CD4-positive, alpha-beta T cell treated with Interleukin-1 beta for 1 hour (primary cell): ENCODE data around the gene MXI1.

Source experiments
- DNase-seq, 2 donors: peaks; one replicate each; pipeline ENCODE4 v3.0.0-alpha.2; 2020 to 2022

Gene MXI1

DNA sequence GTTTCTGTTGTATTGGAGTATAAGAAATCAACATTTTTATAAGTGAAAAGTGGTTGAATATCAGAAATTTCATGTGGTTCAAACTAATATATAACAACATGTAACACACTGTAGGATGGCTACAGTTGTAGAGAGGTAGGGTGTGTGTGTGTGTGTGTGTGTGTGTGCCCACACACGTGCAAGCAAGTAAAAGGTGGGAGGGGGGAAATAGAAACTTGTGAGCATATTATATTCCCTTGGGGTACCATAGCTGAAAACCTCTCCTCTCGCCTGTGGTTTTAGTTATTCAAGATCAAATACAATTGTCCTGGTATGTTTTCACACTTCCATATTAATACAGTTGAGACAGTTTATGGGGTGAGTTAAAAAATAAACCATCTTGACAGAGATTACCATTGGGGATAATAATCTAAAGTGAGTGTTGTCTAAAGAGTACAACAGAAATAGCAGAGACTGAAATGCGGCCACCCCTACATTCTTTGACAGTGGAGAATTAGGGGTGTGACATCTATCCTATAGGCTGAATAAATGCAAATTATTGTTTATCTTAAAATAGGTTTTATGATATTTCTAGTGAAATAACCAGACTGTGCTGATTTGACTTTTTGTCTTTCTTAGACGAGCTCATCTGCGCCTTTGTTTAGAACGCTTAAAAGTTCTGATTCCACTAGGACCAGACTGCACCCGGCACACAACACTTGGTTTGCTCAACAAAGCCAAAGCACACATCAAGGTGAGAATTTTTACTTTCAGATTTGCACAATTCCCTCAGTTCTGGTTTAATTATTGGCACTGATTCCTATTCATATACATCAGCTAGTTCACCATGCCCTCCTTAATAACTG, 71.4 kb downstream of the MXI1 start:
- no peak for DNase-seq

DNA sequence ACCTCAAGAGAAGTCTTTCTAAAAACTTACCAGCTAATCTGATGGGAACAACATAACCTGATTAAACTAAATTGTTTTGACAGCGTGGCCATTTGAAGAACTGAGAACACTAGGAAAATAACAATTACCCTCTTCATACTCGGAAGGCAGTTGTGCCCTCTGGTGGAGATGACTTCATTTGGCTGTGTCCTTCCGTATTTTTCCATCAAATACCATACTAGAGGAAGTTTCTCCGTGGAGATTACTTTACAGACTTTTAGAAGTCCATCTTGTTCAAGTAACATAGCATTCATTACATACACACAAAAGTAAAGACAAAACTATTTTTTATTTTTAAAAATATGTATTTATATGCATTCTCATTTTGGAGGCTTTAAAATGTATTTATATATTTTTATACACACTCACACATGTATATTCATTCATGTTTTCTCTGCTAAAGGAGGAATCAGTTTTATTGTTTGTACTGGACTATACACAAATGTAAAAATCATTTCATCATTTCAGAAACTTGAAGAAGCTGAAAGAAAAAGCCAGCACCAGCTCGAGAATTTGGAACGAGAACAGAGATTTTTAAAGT, 72.1 kb downstream of the MXI1 start:
- peak; percentile 47 to 65 for DNase-seq

DNA sequence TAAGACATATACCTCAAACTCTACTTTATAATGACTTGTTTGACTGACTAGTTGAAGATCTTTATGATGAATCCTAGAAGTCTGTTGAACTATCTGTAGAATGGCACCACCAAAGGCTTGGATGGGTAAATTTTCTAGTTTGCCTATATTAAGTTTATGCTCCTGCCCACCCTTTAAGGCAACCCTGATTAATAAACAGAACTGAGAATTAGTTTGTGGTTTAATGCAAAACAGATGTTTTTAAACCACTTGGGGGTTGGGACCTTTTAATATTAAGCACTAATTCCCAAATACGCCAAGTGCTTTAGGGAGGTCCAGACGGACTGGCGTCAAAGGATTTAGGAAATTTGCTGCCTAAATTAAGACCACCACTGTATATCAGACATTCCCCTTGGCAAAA, 76.9 kb downstream of the MXI1 start:
- no peak for DNase-seq

DNA sequence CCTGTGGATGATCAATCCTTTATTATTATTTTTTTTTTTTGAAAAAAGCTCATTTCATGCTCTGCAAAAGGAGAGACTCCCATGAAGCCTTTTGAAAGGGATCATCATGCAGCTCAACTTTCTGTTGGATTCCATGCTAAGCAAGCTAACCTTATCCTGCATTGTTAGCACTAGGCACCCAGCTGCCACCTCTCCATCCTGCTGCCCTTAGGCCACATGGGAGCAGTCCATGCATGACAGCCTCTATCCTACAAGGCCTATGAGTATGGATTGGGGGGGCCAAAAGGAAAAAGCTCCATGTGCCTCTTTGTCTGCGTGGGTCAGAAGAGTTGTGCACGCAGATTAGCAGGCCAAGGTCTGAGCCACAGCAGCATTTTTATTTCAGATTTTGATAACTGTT, 78.1 kb downstream of the MXI1 start:
- DNase-seq = no peak

DNA sequence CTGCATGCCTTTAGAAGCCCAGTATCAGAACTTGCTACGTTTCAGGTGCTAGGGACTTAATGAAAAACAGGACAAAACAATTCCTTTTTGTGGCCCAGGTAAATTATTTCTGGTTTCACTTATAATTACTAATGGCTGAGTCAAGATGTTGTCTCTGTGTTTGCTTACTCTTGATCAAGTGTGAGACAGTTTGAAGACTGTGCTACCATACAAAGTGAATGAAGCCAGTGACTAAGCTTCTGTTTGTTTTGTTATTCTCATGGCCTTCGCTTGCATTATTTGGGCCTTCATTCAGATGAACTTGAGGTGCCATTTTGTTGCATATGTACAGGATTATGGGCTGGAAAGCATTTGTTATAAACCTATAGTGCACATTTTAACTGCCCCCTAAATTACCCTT, 79.4 kb downstream of the MXI1 start:
- DNase-seq = no peak

DNA sequence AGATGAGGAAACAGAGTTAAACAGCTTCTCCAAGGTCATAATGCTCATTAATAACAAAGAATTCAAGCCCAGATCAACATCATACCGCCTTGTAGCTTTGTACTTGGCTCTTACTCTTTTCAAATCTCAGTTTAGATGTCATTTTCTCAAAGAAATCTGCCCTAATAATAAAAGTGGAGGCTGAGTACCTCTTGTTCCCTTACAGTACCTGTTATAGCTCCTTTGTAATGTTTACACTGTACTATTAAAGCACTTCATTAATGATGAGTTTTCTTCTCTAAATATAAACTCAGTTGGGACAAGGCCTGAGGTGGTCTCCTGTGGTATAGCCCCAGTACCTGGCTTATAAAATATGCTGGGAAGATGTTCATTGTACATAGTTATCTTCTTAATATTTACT, 89.6 kb downstream of the MXI1 start:
- DNase-seq = no peak

DNA sequence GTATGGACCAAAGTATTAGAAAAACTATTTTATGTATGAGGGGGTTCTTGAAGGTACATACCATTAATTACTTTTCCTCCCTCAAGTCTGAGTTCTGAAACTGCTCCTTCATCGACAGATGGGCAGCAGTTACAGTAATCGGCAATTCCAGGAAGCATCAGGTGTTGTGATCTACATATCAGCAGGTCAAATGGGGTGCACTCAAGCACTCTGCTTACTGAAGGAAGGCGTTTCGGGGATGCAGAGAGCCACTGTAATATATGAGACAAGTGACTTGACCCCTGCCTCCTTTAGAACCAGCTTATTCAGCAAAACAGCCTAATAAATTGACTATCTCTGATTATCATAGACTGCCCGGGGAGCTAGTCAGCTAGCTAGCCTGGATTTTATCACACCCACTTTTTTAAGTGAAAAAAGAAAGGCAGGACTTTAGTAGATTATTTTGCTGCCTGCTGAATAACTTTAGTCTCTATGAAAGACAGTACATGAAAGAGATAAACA, 93.1 kb downstream of the MXI1 start:
- no peak for DNase-seq

DNA sequence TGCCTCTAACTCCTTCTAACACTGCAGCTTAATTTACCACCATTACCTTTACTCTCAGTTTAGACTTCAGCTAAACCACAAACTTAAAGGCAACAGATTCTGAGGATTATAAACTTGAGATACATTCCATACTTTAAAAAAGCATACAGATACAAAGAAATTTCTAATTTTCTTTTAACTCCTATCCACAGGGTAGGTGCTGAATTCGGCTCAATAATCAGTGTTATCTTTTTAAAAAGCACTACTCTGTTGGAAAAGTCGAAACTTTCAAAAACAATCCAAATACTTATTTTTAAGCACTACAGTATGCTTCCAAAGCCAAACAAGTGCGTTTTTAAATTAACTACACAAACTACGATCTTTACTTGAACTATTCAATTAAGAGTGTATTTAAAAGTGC, 96.3 kb downstream of the MXI1 start:
- DNase-seq = no peak

DNA sequence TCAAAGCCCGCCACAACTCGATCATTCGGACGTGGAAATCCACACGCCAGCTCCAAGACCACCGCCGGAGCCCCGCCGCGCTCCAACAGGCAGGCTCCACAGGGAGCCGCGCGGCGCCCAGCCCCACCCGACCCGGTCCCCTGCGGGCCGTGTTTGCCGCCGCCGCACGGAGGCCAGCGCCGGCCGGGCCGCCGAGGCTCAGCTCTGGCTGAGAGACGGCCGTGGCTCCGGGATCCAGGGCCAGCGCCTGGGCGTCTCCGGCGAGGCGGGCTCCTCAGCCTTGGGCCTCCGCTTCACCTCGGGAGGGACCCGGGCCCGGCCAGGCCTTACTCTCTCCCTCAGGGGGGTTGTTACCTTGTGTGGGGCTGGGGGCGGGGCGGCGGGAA, 97.0 kb downstream of the MXI1 start:
- no peak for DNase-seq

DNA sequence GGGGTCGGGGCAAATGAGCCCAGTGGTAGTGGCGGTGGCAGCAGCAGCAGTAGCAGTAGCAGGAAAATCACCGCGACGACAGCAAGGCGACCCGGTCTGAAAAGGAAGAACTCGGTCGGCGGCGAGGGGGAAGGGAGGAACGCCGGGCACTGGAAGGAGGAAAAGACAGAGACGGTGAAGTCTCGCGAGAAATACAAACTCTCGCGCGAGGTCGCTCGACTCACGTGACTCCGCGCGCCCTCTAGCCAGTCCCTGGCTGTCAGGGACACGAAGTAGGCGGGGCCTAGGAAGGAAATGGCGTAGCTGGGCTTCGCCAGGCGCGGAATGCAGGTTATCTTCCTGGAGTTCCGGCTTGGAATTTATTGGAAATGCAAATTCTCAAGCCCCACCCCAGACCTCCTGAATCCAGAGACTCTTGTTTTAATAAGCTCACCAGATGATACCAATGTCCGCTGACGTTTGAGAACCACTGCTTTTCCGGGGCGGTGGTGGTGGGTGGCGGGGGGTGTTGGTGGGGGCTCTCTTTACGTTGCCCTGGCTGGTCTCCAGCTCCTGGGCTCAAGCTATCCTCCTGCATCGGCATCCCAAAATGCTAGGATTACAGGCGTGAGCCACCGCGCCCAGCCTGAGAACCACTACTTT, 97.5 kb downstream of the MXI1 start, which contains the start of gene SMNDC1:
SMNDC1 (minus strand) TSS at position 141 of the 642 bp plus-strand sequence. CDS start 1,333 bp downstream, outside the sequence.
- peak; percentile 97 for DNase-seq

DNA sequence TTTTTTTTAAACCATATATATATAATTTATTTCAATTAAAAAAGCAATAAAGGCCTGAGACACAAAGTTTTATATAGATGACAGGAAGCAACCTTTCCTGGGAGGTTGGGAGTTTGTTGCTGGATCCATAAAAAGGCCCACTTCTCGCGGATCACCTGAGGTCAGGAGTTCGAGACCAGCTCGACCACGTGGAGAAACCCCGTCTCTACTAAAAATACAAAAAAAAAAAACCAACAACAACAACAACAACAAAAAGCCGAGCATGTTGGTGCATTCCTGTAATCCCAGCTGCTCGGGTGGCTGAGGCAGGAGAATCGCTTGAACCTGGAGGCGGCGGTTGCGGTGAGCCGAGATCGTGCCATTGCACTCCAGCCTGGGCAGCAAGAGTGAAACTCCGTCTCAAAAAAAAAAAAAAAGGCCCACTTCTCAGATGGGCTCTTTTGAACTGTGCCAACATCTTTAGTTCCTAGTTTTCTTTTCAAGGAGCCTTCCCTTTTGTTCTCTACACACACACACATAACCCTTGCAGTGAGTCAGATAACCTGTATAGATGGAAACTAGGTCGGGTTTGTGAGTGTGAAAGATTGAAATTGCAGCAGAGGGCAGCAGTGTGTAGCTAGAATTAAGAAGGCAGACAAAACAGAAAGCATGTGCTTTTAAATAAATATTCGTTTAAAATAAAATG, 98.5 kb downstream of the MXI1 start:
- peak; percentile 73 to 83 for DNase-seq

DNA sequence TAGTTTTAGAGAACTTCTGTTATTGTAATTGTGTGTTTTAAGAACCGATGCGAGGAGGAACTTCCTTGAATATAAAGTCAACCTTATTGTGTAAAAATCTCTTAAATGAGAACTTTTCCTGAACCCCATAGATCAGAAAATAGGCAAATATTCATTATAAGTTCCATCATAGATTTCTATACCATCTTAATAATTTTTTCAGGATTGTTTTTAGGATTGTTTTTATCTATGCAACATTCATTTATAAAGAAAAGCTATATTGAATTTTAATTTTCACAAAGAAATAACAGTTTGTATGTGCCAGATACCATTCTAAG, 99.0 kb downstream of the MXI1 start:
- DNase-seq = no peak

DNA sequence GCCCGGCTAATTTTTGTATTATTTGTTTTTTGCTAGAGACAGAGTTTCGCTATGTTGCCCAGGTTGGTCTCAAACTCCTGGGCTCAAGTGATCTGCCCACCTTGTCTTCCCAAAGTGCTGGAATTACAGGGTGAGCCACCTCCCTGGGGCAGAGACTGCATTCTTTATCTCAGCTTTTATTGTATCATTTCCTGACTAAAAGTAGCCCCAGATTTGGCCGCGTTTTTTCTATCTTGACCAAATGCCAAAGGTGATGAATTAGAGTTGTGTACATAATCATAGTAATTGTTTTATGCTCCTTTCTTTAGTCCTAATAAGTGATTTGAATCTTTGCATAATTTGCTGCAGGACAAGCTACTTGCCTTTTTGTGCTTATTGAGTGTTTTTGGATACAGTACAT, 100.4 kb downstream of the MXI1 start:
- no peak for DNase-seq

DNA sequence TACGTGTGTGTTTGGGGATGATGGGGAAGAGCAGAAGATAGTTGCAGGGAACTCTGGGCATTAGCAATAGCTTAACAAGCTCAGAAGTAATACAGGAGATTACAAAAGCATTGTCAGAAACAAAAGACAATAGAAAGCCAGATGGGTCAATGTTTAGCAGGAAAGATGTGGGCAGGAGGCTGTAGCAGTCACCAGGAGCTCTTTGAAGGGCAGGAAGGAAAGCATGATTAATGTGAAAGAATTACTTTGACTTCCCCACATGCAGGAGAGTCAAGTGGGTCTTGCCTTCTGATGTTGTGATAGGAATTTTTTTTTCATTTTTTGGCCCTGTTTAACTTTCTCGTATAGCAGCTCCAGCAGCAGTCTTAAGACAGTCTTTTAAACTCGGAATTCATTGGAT, 103.3 kb downstream of the MXI1 start:
- no peak for DNase-seq

DNA sequence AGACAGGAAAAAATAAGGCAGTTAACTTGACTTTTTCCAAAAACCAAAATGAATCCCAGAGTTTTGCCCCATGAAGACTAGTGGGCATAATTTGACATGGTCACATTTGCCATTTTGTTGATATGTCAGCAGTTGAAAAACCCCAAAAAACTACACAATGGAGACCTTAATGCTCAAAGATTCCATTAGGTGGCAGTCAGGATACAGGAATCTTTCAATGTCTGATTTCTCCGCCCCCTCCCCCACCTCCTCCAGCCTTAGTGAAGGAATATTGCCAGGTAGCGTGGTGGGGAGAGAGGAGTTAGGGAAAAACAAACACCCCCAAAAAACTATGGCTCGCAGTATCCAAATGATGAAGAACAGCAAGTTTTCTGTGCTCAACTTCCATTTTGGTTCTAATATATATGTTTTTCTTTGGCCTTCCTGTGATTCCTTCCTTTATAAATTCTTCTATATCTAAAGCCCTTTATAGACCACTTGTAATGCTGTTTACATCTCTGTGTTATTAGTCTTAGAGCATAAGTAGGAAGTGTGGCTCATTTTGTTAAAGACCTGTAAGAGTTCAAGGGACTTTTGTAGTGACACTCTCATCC, 104.0 kb downstream of the MXI1 start:
- peak; percentile 14 to 59 for DNase-seq

DNA sequence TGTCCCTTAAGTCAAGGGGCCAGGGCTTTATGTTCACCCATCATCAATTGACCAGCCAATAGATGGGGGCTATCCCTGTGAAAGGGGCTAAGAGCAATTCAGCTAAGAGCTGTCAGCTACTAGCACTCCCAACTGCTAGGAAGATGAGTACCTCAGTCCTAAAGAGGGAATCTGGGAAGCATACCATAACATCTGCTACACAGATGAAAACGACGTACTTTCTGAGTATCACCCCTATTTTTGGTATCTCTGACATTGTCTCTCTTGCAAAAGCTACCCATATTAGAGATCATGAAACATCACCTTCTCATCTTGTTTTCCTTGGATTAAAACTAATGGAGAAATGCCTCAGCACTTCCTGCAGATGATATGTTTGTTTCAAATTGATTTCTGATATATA, 104.8 kb downstream of the MXI1 start:
- DNase-seq = no peak

DNA sequence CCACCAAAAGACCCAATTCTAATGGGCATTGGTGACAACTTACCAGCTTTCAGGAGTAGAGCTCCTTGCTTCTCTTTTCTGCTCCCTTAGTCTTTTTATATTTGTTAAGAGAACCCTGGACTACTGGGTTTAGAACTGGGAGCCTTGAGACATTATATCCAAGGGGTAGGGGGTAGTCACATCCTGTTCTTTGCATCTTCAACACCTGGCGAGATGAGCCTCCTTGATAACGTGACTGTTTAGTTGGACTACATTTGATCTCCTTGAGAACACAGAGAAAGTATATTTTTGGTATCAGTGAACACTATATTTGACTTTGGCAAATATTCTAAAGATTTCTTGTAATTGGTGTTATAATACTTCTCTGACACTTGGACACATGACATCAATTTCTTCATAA, 106.3 kb downstream of the MXI1 start:
- no peak for DNase-seq

DNA sequence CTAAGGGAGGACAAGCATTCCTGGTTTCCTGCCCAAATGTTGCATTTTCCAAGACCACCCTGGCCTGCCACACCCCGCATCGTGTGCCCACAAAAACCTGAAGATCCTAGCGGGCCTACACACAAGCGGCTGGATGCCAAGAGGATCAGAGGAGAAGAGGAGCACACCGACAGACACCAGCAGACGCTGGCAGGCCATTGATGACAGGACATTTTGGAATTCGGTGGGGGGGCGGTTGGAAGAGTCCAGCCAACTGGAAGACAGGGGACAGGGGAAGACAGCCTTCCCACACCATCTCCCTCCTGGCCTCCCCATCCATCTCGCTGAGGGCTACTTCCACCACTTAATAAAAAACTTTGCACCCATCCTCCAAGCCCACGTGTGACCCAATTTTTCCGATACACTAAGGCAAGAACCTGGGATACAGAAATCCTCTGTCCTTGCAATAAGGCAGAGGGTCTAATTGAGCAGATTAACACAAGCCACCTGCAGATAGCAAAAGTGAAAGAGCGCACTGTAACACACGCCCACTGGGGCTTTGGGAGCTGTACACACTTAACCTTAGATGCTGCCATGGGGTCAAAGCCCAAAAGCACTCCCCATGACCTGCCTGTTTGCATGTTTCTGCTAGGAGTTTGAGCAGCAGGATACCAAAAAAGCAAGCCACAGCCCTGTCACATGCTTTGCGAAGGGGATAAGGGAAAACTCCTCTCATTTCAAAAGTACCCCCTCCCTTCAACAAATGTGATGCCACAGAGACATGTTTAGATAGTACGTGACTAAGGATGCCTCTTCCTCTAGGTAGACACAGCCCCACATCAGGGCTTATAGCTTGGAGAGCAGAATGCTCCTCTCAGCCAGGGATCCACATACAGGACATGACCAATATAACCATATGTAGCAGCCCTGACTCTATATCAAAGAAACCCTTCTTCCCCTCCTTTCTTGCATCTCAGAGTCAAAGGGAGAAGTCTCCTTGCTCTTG, 110.8 kb downstream of the MXI1 start:
- DNase-seq = no peak

DNA sequence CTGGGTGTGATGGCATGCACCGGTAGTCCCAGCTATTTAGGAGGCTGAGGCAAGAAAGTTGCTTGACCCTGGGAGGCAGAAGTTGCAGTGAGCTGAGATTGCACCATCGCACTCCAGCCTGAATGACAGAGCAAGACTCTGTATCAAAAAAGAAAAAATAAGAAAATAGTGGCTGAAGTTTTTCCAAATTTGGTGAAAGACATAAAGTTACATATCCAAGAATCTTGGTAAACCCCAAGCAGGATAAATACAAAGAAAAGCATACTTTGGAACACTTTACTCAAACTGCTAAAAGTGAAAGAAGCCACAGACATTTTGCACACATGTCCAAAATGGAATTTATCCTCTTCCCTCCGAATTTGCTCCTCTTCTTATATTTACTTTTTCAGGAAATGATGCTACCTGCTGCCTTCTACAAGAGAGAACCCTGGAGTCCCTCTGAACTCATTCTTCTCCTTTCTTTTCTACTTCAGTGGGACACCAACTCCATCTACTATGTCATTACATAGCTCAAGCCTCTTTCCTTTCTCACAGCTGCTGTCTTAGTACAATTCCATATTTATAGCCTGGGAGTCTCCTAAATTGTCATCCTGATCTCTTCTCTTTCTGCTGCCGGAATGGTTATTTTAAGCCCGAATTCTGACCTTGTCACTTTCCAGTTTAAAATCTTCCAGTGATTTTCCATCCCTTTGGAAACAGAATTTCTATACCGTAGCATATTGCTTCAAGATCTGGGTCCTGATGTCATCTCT, 114.6 kb downstream of the MXI1 start:
- no peak for DNase-seq

DNA sequence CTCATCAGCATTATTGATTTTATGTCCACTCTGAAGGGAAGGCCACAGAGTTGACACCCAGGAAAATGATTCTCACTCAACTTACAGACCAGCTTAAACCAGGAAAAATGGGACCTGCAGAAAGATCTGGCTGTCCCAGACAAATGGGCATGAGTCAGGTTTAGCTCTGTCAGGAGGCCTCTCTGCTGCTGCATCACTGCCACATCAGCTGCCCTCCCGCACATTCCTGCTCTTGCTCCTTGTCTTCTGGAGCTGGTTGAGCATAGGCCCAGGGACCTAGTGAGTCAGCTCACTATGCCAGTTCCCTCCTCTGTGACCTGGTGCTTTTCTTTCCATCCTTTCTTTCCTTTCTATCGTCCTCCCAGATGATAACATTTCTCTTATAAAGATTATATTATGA, 116.1 kb downstream of the MXI1 start:
- DNase-seq = no peak

DNA sequence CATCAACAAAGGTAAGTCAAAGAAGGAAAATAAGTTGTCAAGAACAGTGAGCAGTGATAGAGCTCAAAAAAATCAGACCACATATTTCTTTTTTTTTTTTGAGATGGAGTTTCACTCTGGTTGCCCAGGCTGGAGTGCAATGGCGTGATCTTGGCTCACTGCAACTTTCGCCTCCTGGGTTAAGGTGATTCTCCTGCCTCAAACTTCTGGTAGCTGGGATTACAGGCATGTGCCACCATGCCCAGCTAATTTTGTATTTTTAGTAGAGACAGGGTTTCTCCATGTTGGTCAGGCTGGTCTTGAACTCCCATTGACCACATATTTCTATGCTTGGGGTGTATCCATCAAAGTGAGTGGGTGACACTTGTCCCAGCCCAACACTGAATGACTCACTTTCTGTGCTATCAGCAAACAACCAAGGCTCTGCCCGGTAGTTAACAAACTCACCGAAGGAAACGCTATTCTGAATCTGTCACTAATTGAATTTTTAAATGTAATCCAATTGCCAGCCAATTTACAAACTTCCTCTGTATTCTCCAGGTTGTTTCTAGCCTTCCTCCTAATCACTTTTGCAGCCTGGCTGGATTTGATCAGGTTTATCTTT, 116.9 kb downstream of the MXI1 start:
- no peak for DNase-seq
